BLaER1 treated with 17β-estradiol and CSF1 and Interleukin-3, amounts not matched to agents 10 nM and 100 nM (cell line): Measurements from ENCODE around the gene MYL5.

Experiments used
- H3K27ac ChIP-seq, 11 experiments: shearing (Covaris generic); formaldehyde crosslinking; 2 replicates each; pipeline ENCODE4 v1.8.1; 2022
- H3K27me3 ChIP-seq, 11 experiments: shearing (Covaris generic); formaldehyde crosslinking; 2 replicates each; pipeline ENCODE4 v1.8.1; 2022
- H3K36me3 ChIP-seq, 11 experiments: shearing (Covaris generic); formaldehyde crosslinking; 2 replicates each; pipeline ENCODE4 v1.8.1; 2022
- H3K4me1 ChIP-seq, 10 experiments: shearing (Covaris generic); formaldehyde crosslinking; 2 replicates each; pipeline ENCODE4 v1.8.1; 2022
- H3K4me2 ChIP-seq, 11 experiments: shearing (Covaris generic); formaldehyde crosslinking; 2 replicates each; pipeline ENCODE4 v1.8.1; 2022
- H3K4me3 ChIP-seq, 10 experiments: shearing (Covaris generic); formaldehyde crosslinking; 2 replicates each; pipeline ENCODE4 v1.8.1; 2022
- H3K9ac ChIP-seq, 11 experiments: shearing (Covaris generic); formaldehyde crosslinking; 2 replicates each; pipeline ENCODE4 v1.8.1; 2022
- H3K9me3 ChIP-seq, 11 experiments: shearing (Covaris generic); formaldehyde crosslinking; replicated peaks in 1 of 11; 2 replicates each; pipeline ENCODE4 v1.8.1; 2022
- H4K20me1 ChIP-seq, 11 experiments: shearing (Covaris generic); formaldehyde crosslinking; 2 replicates each; pipeline ENCODE4 v1.8.1; 2022
- Cebpa-rat ChIP-seq, 11 experiments: shearing (Covaris generic); IDR thresholded peaks; 2 replicates each; pipeline ENCODE4 v1.8.1; 2022

Gene MYL5

DNA sequence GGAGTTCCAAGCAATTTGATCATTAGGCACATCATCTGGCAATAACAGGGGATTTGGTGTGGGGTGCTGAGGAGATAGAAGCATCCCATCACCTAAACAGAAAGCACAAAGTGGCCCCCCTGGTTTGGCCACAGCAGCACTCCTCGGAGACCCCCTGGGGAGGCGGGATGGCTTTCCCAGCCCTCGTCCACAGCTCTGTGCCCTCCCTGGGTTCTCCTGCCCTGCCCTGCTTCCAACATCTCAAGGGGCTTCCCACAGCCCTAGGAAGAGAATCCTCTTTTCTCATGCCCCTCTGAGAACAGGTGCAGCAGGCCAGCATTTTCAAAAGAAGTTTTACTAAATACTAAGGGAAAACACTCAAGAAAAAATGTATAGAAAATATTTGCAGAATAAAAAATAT is 13.1 kb upstream of the MYL5 start:
- Histone ChIP-seq H3K36me3 (peaks cover 0 to 19% (median 0%) of the 10 kb centered on the region in 11 experiments; a peak in 5 of 22 replicates), H4K20me1 (no peaks in the 10 kb centered on the region; a peak in 1 of 22 replicates), H3K9ac (no peak overlapping the region), H3K27ac (no peak overlapping the region), H3K4me3 (no peak overlapping the region), H3K4me2 (no peak overlapping the region), H3K9me3 (no peaks in the 10 kb centered on the region), H3K4me1 (peaks cover 26 to 31% (median 29%) of the 10 kb centered on the region in 10 experiments), H3K27me3 (no peaks in the 10 kb centered on the region)
- no peak for TF ChIP-seq Cebpa-rat (IDR thresholded peaks at IDR 0.05)

DNA sequence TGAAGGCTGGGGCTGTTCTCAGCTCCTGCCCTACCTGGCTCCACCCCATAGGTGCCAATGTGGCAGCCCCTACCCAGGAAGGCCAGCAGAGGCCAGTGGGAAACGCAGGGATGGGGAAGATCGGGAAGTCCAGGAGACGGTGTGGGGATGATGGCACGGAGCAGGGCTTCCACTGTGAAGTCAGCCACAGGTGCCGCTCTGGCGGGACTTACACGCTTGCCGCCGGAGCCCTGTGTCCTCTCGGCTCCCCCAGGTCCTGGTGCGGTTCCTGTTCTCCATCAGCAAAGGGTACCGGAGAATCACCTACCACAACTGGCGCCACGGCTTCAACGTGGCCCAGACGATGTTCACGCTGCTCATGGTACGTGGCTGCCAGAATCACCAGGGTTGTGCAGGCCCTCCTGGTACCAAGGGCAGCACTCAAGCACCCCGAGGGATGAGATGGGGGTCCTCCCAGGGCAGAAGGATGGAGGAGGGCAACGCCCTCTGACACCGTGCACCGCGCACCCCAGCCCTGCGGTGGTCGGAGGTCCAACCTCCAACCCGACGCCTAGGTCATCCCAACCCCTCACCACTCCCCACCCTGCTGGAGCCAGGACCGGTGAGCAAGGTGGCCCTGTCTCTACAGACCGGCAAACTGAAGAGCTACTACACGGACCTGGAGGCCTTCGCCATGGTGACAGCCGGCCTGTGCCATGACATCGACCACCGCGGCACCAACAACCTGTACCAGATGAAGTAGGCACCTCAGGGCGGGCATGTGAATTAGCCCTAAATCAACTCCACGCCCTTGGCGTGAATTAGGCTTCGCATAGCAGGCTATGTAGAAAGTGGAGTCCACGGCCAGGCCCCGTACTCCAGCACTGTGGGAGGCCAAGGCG is 12.2 kb upstream of the MYL5 start:
- H3K27me3 ChIP-seq = no peaks in the 10 kb centered on the region
- peaks cover 26 to 38% (median 33%) of the 10 kb centered on the region in 10 experiments for H3K4me1 ChIP-seq
- no peaks in the 10 kb centered on the region; a peak in 1 of 22 replicates for H4K20me1 ChIP-seq
- peak overlapping the region in 4 of 11 experiments; percentile 87 to 99 (median 92); a peak in 7 of 22 replicates for H3K4me2 ChIP-seq
- no peak overlapping the region for H3K27ac ChIP-seq
- TF ChIP-seq Cebpa-rat (IDR thresholded peaks at IDR 0.05) = no peak
- peaks cover 0 to 19% (median 0%) of the 10 kb centered on the region in 11 experiments; a peak in 5 of 22 replicates for H3K36me3 ChIP-seq
- H3K4me3 ChIP-seq = no peak overlapping the region
- no peaks in the 10 kb centered on the region for H3K9me3 ChIP-seq
- H3K9ac ChIP-seq = no peak overlapping the region

DNA sequence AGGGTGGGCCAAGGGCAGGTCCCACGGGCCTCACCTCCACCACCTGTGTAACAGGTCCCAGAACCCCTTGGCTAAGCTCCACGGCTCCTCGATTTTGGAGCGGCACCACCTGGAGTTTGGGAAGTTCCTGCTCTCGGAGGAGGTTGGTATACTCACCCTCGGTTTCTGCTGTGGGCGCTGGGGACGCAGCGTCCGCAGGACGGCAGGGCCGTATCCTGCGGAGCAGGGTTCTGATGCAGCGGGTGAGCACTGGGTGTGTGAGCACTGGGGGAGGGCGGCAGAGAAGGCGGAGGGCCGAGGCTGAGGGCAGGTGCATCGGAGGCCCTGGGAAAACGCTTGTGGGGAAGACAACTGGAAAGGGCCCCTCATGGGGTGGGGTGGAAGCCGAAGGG is 11.3 kb upstream of the MYL5 start:
- Histone ChIP-seq H3K9me3 (no peaks in the 10 kb centered on the region), H3K4me3 (peak overlapping the region; percentile 69 to 91 (median 80)), H3K27me3 (no peaks in the 10 kb centered on the region), H4K20me1 (no peaks in the 10 kb centered on the region; a peak in 1 of 22 replicates), H3K27ac (peak overlapping the region; percentile 67 to 93 (median 88)), H3K4me2 (peak overlapping the region; percentile 87 to 99 (median 94)), H3K36me3 (peaks cover 0 to 19% (median 0%) of the 10 kb centered on the region in 11 experiments; a peak in 5 of 22 replicates), H3K9ac (peak overlapping the region; percentile 83 to 93 (median 90)), H3K4me1 (peaks cover 26 to 38% (median 33%) of the 10 kb centered on the region in 10 experiments)
- no peak for TF ChIP-seq Cebpa-rat (IDR thresholded peaks at IDR 0.05)

DNA sequence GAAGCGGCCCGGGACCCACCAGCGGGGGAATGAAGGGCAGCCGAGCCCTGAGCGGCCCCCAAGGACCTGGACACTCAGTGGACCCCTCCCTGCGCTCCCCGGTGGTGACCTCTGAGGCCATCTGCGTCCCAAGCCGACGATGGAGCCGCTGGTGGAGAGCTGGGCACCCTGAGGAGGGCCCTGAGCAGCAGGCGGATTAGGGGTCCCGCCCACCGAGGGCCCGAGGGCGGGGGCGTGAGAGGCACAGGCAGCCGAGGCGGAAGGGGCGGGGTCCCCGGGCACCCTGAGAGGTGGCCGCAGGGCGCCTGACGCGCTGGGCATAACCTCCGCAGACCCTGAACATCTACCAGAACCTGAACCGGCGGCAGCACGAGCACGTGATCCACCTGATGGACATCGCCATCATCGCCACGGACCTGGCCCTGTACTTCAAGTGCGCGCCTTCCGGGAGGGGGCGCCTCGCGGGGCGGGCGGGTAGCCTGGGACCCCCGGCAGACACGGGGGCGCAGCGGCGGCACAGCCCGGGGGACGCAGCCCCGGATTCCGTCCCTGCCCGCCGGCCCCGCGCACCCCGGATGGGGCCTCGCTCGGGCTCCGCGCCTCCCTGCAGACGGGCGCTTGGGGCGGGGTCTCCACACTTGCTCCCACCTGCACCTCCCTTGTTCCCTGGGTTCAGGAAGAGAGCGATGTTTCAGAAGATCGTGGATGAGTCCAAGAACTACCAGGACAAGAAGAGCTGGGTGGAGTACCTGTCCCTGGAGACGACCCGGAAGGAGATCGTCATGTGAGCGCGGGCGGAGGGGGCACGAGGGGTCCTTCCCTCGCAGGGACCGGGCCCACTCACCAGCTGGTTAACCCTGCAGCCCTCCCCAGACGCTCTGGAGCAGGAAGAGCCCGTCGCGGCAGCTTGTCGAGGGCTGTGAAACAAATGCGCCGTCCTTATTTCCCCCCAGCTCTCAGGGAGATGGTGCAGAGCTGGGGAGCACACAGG is 10.6 kb upstream of the MYL5 start:
- Histone ChIP-seq H3K9ac (peak overlapping the region; percentile 83 to 93 (median 90)), H3K27ac (peak overlapping the region; percentile 67 to 93 (median 88)), H3K9me3 (no peaks in the 10 kb centered on the region), H3K4me1 (peaks cover 26 to 38% (median 33%) of the 10 kb centered on the region in 10 experiments), H3K36me3 (peaks cover 0 to 19% (median 0%) of the 10 kb centered on the region in 11 experiments; a peak in 5 of 22 replicates), H4K20me1 (no peaks in the 10 kb centered on the region; a peak in 1 of 22 replicates), H3K4me2 (peak overlapping the region; percentile 87 to 99 (median 94)), H3K4me3 (peak overlapping the region; percentile 69 to 91 (median 80)), H3K27me3 (no peaks in the 10 kb centered on the region)
- no peak for TF ChIP-seq Cebpa-rat (IDR thresholded peaks at IDR 0.05)

DNA sequence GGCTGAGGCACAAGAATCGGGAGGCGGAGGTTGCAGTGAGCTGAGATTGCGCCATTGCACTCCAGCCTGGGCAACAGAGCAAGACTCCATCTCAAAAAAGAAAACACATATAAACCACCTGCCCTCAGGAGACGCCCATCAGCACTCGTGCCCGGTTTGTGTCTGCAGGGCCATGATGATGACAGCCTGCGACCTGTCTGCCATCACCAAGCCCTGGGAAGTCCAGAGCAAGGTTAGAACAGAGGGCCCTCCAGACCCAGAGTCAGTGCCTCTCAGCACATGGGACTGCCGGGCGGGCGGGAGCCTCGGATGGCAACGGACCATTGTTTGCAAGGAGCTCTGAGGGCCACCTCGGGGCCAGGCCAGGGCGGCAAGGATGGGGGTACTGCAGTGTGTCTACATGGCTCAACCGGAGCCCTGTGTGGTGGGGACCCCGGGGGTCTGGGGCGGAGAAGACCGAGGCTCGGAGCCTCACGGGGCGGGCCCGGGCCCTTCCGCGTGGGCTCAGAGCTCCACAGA is 9.6 kb upstream of the MYL5 start:
- H3K9ac ChIP-seq = peak overlapping the region in 10 of 11 experiments; percentile 52 to 93 (median 90); a peak in 12 of 22 replicates
- 0 out of 22 replicates have a peak, but pooled peaks of 1 of the 11 experiments have one; percentile 9 for TF ChIP-seq Cebpa-rat (IDR thresholded peaks at IDR 0.05)
- H3K36me3 ChIP-seq = peaks cover 0 to 16% (median 0%) of the 10 kb centered on the region in 11 experiments; a peak in 5 of 22 replicates
- H4K20me1 ChIP-seq = no peaks in the 10 kb centered on the region; a peak in 1 of 22 replicates
- H3K27me3 ChIP-seq = no peaks in the 10 kb centered on the region
- H3K27ac ChIP-seq = peak overlapping the region in 8 of 11 experiments; percentile 87 to 93 (median 90); a peak in 11 of 22 replicates
- peaks cover 26 to 38% (median 33%) of the 10 kb centered on the region in 10 experiments for H3K4me1 ChIP-seq
- H3K4me3 ChIP-seq = peak overlapping the region; percentile 69 to 91 (median 80); a peak in 18 of 20 replicates
- no peaks in the 10 kb centered on the region for H3K9me3 ChIP-seq
- H3K4me2 ChIP-seq = peak overlapping the region; percentile 87 to 99 (median 94)

DNA sequence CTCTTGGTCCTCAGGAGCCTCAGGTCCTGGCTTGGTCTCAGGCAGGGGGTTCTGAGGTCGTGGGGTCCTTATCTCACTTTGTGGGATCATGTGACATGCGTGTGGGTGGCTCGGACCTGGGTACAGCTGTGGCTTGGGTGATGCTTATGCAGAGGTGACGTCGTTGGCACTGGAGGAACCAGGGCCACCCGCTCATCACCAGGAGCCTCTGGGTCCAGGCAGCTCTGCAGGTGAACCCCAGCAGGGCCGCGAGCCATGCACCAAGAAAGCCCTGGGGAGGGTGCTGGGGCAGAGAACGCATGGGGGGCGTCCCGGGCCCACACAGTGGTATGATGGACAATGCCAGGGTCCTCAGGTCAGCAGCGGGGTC is 9.0 kb upstream of the MYL5 start:
- H3K4me3 ChIP-seq = peak overlapping the region in 2 of 10 experiments; percentile 69 to 77; a peak in 1 of 20 replicates
- no peaks in the 10 kb centered on the region for H3K9me3 ChIP-seq
- peaks cover 0 to 15% (median 2%) of the 10 kb centered on the region in 11 experiments; a peak in 17 of 22 replicates for H3K36me3 ChIP-seq
- TF ChIP-seq Cebpa-rat (IDR thresholded peaks at IDR 0.05) = no peak
- H3K27ac ChIP-seq = peak overlapping the region in 3 of 11 experiments; percentile 21 to 89 (median 23); a peak in 3 of 22 replicates
- no peaks in the 10 kb centered on the region; a peak in 1 of 22 replicates for H4K20me1 ChIP-seq
- peak overlapping the region in 6 of 11 experiments; percentile 15 to 54 (median 46); a peak in 7 of 22 replicates for H3K9ac ChIP-seq
- H3K4me2 ChIP-seq = peak overlapping the region; percentile 87 to 99 (median 94)
- H3K27me3 ChIP-seq = no peaks in the 10 kb centered on the region
- H3K4me1 ChIP-seq = peaks cover 26 to 38% (median 33%) of the 10 kb centered on the region in 10 experiments

DNA sequence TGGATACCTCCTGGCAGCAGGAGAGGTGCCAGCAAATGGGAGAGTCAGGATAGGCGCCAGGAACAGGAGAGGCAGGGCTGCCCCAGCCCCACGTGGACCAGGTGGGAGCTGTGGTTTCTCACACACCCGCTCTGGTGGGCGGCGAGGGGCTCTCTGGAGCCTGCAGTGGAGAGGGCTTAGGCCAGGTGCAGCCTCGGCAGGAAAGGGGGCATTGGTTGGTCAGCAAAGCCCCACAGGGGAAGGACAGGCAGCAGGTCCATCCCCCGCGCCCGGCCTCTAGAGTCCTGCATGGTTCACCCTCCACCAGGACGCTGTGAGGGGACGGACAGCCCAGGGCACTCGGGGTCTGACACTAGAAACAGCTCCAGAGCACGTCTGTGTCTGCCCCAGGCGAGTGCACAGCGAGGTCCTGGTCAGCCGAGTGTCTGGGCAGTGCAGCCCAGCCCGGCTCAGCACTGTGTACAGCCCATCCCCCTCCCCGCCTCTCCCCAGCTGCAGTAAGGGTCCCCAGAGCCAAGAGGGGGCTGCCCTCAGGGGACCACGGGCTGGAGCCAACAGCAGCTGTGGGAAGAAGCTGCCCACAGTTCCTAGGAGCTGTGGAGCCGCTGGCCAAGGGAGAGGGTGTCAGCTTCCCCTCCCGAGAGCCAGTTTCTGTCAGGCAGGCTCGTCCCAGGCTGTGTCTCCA is 8.4 kb upstream of the MYL5 start:
- Histone ChIP-seq H3K4me3 (peak overlapping the region in 1 of 10 experiments; percentile 11; a peak in 1 of 20 replicates), H3K27ac (peak overlapping the region in 3 of 11 experiments; percentile 21 to 89 (median 43); a peak in 3 of 22 replicates), H3K27me3 (no peaks in the 10 kb centered on the region), H3K9me3 (no peaks in the 10 kb centered on the region), H3K4me2 (peak overlapping the region; percentile 87 to 99 (median 94)), H4K20me1 (no peaks in the 10 kb centered on the region; a peak in 1 of 22 replicates), H3K9ac (peak overlapping the region in 8 of 11 experiments; percentile 15 to 54 (median 36); a peak in 10 of 22 replicates), H3K4me1 (peaks cover 26 to 38% (median 33%) of the 10 kb centered on the region in 10 experiments), H3K36me3 (peaks cover 3 to 19% (median 7%) of the 10 kb centered on the region in 11 experiments; a peak in 21 of 22 replicates)
- TF ChIP-seq Cebpa-rat (IDR thresholded peaks at IDR 0.05) = no peak
